HepG2 (cell line): ENCODE measurements around the gene ZDHHC8. TPM values are rescaled to one million over a fixed set of nuclear protein-coding genes. Genes with fewer than 3 reads are reported as not detected.

Source experiments
- ETS1 ChIP-seq: sonication (generic); formaldehyde crosslinking; IDR thresholded peaks from 2 replicates; pipeline ENCODE4 v1.4.0; 2020; ENCODE audit warnings: missing genetic modification reagents
- HNF1B ChIP-seq: sonication (generic); formaldehyde crosslinking; IDR thresholded peaks from 2 replicates; pipeline ENCODE4 v1.5.1; 2020; ENCODE audit warnings: mild to moderate bottlenecking, moderate library complexity, missing genetic modification reagents
- HNF4G ChIP-seq, 2 experiments: sonication (generic) in 1 of 2; formaldehyde crosslinking in 1 of 2; IDR thresholded peaks; 2 replicates each; pipeline versions ENCODE4 v1.4.0 to v1.6.1; 2011 to 2020; ENCODE audit warnings: borderline replicate concordance in 2 of 2, low read depth in 2 of 2, mild to moderate bottlenecking in 2 of 2, low read length in 1 of 2, missing genetic modification reagents in 1 of 2, moderate library complexity in 1 of 2
- HOXA7 ChIP-seq: sonication (generic); formaldehyde crosslinking; IDR thresholded peaks from 2 replicates; pipeline ENCODE4 v1.8.1; 2022; ENCODE audit warnings: mild to moderate bottlenecking, missing genetic modification reagents, moderate library complexity
- KLF16 ChIP-seq, 2 experiments: sonication (generic) in 1 of 2; formaldehyde crosslinking in 1 of 2; IDR thresholded peaks; 2 replicates each; pipeline versions ENCODE4 v1.6.1 to v1.8.0; 2016 to 2023; ENCODE audit warnings: missing genetic modification reagents in 2 of 2, missing compliant biosample characterization in 1 of 2
- MXD4 ChIP-seq: IDR thresholded peaks from 2 replicates; pipeline ENCODE4 v1.6.1; 2016; ENCODE audit warnings: mild to moderate bottlenecking, missing biosample characterization, missing genetic modification reagents
- MXI1 ChIP-seq: IDR thresholded peaks from 3 replicates; pipeline ENCODE4 v1.6.1; 2012; ENCODE audit warnings: low read depth, low read length, inconsistent platforms, borderline replicate concordance
- NFYB ChIP-seq: sonication (generic); formaldehyde crosslinking; IDR thresholded peaks from 2 replicates; pipeline ENCODE4 v1.4.0; 2020; ENCODE audit warnings: missing genetic modification reagents
- NR3C1 ChIP-seq: sonication (generic); formaldehyde crosslinking; IDR thresholded peaks from 2 replicates; pipeline ENCODE4 v1.4.0; 2020; ENCODE audit warnings: missing genetic modification reagents
- PAF1 ChIP-seq: IDR thresholded peaks from 2 replicates; pipeline ENCODE4 v1.6.1; 2016; ENCODE audit warnings: missing genetic modification reagents, missing compliant biosample characterization
- SALL1 ChIP-seq: sonication (generic); formaldehyde crosslinking; IDR thresholded peaks from 2 replicates; pipeline ENCODE4 v1.8.0; 2022; ENCODE audit warnings: mild to moderate bottlenecking, missing genetic modification reagents
- ZBTB14 ChIP-seq: sonication (generic); formaldehyde crosslinking; IDR thresholded peaks from 2 replicates; pipeline ENCODE4 v1.4.0; 2020; ENCODE audit warnings: missing genetic modification reagents
- ZBTB26 ChIP-seq: IDR thresholded peaks from 2 replicates; pipeline ENCODE4 v1.6.1; 2016; ENCODE audit warnings: missing compliant biosample characterization, missing genetic modification reagents, borderline replicate concordance
- ZKSCAN5 ChIP-seq: sonication (generic); formaldehyde crosslinking; IDR thresholded peaks from 2 replicates; pipeline ENCODE4 v1.5.1; 2020; ENCODE audit warnings: mild to moderate bottlenecking, missing genetic modification reagents
- ZMYM3 ChIP-seq: sonication (generic); formaldehyde crosslinking; IDR thresholded peaks from 2 replicates; pipeline ENCODE4 v1.5.1; 2020; ENCODE audit warnings: mild to moderate bottlenecking, missing genetic modification reagents
- ZNF205 ChIP-seq: IDR thresholded peaks from 2 replicates; pipeline ENCODE4 v1.6.1; 2018; ENCODE audit warnings: missing biosample characterization, missing genetic modification reagents
- ZNF234 ChIP-seq: sonication (generic); formaldehyde crosslinking; conservative IDR thresholded peaks from 2 replicates; pipeline ENCODE4 v1.5.1; 2020; ENCODE audit warnings: mild to moderate bottlenecking, missing genetic modification reagents
- ZNF276 ChIP-seq: sonication (generic); formaldehyde crosslinking; IDR thresholded peaks from 2 replicates; pipeline ENCODE4 v1.4.0; 2020; ENCODE audit warnings: mild to moderate bottlenecking, low read depth, missing genetic modification reagents
- ZNF350 ChIP-seq: sonication (generic); formaldehyde crosslinking; IDR thresholded peaks from 2 replicates; pipeline ENCODE4 v1.4.0; 2020; ENCODE audit warnings: mild to moderate bottlenecking, low read depth, missing genetic modification reagents, borderline replicate concordance
- ZNF577 ChIP-seq: sonication (generic); formaldehyde crosslinking; IDR thresholded peaks from 2 replicates; pipeline ENCODE4 v1.4.0; 2020; ENCODE audit warnings: mild to moderate bottlenecking, low read depth, missing genetic modification reagents, borderline replicate concordance
- ZNF766 ChIP-seq: sonication (generic); formaldehyde crosslinking; IDR thresholded peaks from 2 replicates; pipeline ENCODE4 v1.5.0; 2020; ENCODE audit warnings: missing genetic modification reagents, borderline replicate concordance
- polyA plus RNA-seq, 8 experiments: library from polyadenylated mRNA; depleted of rRNA in 3 of 8; stranded (reverse) in 7 of 8; unstranded in 1 of 8; fragments of >200 nt; fragmentation: Illumina TruSeq in 4 of 8; extraction: Trizol in 4 of 8; gene quantifications; 2 replicates each; pipeline versions ENCODE4 v1.2.1 to v1.2.3, GENCODE V29; 2011 to 2016; ENCODE audit warnings: low read depth in 4 of 8, missing spikeins in 1 of 8, mixed read lengths in 1 of 8; ENCODE audit not compliant: insufficient read depth in 1 of 8
- total RNA-seq, 5 experiments: library from RNA; depleted of rRNA; stranded (reverse); fragments of >200 nt; fragmentation: Illumina TruSeq; extraction: Trizol; gene quantifications; 2 replicates each; pipeline ENCODE4 v1.2.3, GENCODE V29; 2016; ENCODE audit warnings: low read depth in 1 of 5

Gene ZDHHC8
- total and polyA plus RNA-seq, 2 of the 13 experiments (the other 11 are each of a cell fraction or from before 2014, with no cell fraction given) = 7.5 to 21.3 TPM

- 0 out of 2 replicates have a peak, but pooled peaks have one; percentile 18 for TF ChIP-seq NFYB (CRISPR knock-in tag)
- no peak for TF ChIP-seq HOXA7 (CRISPR knock-in tag)
- no peak for TF ChIP-seq ZNF766 (CRISPR knock-in tag)
- TF ChIP-seq KLF16 (CRISPR knock-in tag; IDR thresholded peaks at IDR 0.05) = peak in 1 of 2 experiments; percentile 34; a peak in 1 of 4 replicates
- peak; percentile 20; the same call in 1 of the 2 replicates for TF ChIP-seq ZNF350 (CRISPR knock-in tag)
- TF ChIP-seq ZKSCAN5 (CRISPR knock-in tag) = no peak
- TF ChIP-seq SALL1 (CRISPR knock-in tag) = peak; percentile 40
- TF ChIP-seq ZBTB26 (CRISPR knock-in tag) = no peak
- peak; percentile 98 for TF ChIP-seq ZNF276 (CRISPR knock-in tag)
- peak; percentile 62; the same call in 1 of the 3 replicates for TF ChIP-seq MXI1
- no peak for TF ChIP-seq ZNF205 (CRISPR knock-in tag)
- TF ChIP-seq ZMYM3 = no peak; the same call in 1 of the 2 replicates
- peak; percentile 12; the same call in 1 of the 2 replicates for TF ChIP-seq HNF4G (IDR thresholded peaks at IDR 0.05; ENCODE audit: borderline replicate concordance, low read depth, low read length)
- peak; percentile 22; the same call in 1 of the 2 replicates for TF ChIP-seq HNF4G (CRISPR knock-in tag; IDR thresholded peaks at IDR 0.05; ENCODE audit: borderline replicate concordance, low read depth)
- no peak for TF ChIP-seq ZNF577 (CRISPR knock-in tag)
- TF ChIP-seq HNF1B (CRISPR knock-in tag) = no peak; the same call in 1 of the 2 replicates
- TF ChIP-seq ZNF234 (CRISPR knock-in tag) = no peak
- TF ChIP-seq ETS1 (CRISPR knock-in tag) = no peak
- peak; percentile 39; the same call in 1 of the 2 replicates for TF ChIP-seq MXD4 (CRISPR knock-in tag)
- no peak for TF ChIP-seq ZBTB14 (CRISPR knock-in tag)
- no peak for TF ChIP-seq NR3C1 (CRISPR knock-in tag)
- no peak for TF ChIP-seq PAF1 (CRISPR knock-in tag)
Observed at GRCh38 chr22:20128902-20129746, 2.5 kb upstream of the ZDHHC8 start (continued).
